Endodermal cell (in vitro differentiated cells): Measurements from ENCODE around the gene PDE6B. TPM values are rescaled to one million over a fixed set of nuclear protein-coding genes. Genes with fewer than 3 reads are reported as not detected.
A peak's percentile ranks its signal among the peaks of the same experiment; 100 is the strongest.

Experiments used
- DNase-seq: peaks from one replicate; pipeline ENCODE4 v3.0.0-alpha.2; 2017
- H3K27ac ChIP-seq: 2 replicates; pipeline ENCODE4 v1.5.1; 2013; ENCODE audit warnings: mild to moderate bottlenecking, low read depth, low read length, moderate library complexity
- H3K27me3 ChIP-seq: 2 replicates; pipeline ENCODE4 v1.6.1; 2013; ENCODE audit warnings: mild to moderate bottlenecking, low read length, moderate library complexity; ENCODE audit not compliant: insufficient read depth, control insufficient read depth, poor library complexity, severe bottlenecking
- H3K36me3 ChIP-seq: 2 replicates; pipeline ENCODE4 v1.7.0; 2013; ENCODE audit warnings: mild to moderate bottlenecking, low read length, moderate library complexity; ENCODE audit not compliant: control insufficient read depth, insufficient read depth
- H3K4me1 ChIP-seq: one replicate; pipeline ENCODE4 v1.7.0; 2013; ENCODE audit warnings: low read length; ENCODE audit not compliant: control insufficient read depth, insufficient read depth
- H3K4me3 ChIP-seq: 2 replicates; pipeline ENCODE4 v1.5.1; 2013; ENCODE audit warnings: mild to moderate bottlenecking, low read length, moderate library complexity
- H3K9ac ChIP-seq: 2 replicates; pipeline ENCODE4 v1.6.1; 2013; ENCODE audit warnings: mild to moderate bottlenecking, low read length, moderate library complexity; ENCODE audit not compliant: poor library complexity, severe bottlenecking; ENCODE audit errors: extremely low read depth
- H3K9me3 ChIP-seq: 2 replicates; pipeline ENCODE4 v1.6.1; 2013; ENCODE audit warnings: mild to moderate bottlenecking, low read length, moderate library complexity; ENCODE audit not compliant: control insufficient read depth
- H3K27ac Mint-ChIP-seq: 2 replicates; pipeline ENCODE4 v1.8.0; 2020; ENCODE audit warnings: mixed read lengths
- H3K27me3 Mint-ChIP-seq: 2 replicates; pipeline ENCODE4 v1.8.0; 2021; ENCODE audit warnings: mild to moderate bottlenecking, mixed read lengths; ENCODE audit not compliant: insufficient read depth
- H3K36me3 Mint-ChIP-seq: 2 replicates; pipeline ENCODE4 v1.8.0; 2020; ENCODE audit warnings: low read depth, mixed read lengths
- H3K4me1 Mint-ChIP-seq: 2 replicates; pipeline ENCODE4 v1.8.0; 2020; ENCODE audit warnings: mixed read lengths
- H3K4me3 Mint-ChIP-seq: 2 replicates; pipeline ENCODE4 v1.8.0; 2020; ENCODE audit warnings: mild to moderate bottlenecking, moderate library complexity, mixed read lengths
- H3K9me3 Mint-ChIP-seq: 2 replicates; pipeline ENCODE4 v1.8.0; 2020; ENCODE audit warnings: mild to moderate bottlenecking, mixed read lengths
- WGBS, 2 experiments: methylation state at CpG; one replicate each; pipeline versions ENCODE4 v1.1.5 to v1.1.7; 2013; ENCODE audit warnings: missing lambda C conversion rate in 2 of 2, mixed read lengths in 1 of 2; ENCODE audit not compliant: insufficient coverage in 1 of 2, insufficient read length in 1 of 2; 5-methylcytosine and 5-hydroxymethylcytosine counted together
- total RNA-seq, 2 donors: library from RNA; stranded (reverse); fragmentation: NEBNext Ultra II Directional in 1 of 2; extraction: Animal tissue kit (Norgen Biotek cat#: 25700) in 1 of 2; gene quantifications; 2 replicates in 1 of 2; 3 replicates in 1 of 2; pipeline ENCODE4 v1.2.1, GENCODE V29; 2021
- TF ChIP-seq, protein P1 (sequence below): fragments of 200-600 bp; sonication (generic); conservative IDR thresholded peaks from 2 replicates; pipeline ENCODE4 v1.5.0; 2021; ENCODE audit warnings: antibody characterized with exemption, mild to moderate bottlenecking

The PDE6B gene
- total RNA-seq, 2 donors from 2014 or later = 12.4 to 14.6 TPM

DNA sequence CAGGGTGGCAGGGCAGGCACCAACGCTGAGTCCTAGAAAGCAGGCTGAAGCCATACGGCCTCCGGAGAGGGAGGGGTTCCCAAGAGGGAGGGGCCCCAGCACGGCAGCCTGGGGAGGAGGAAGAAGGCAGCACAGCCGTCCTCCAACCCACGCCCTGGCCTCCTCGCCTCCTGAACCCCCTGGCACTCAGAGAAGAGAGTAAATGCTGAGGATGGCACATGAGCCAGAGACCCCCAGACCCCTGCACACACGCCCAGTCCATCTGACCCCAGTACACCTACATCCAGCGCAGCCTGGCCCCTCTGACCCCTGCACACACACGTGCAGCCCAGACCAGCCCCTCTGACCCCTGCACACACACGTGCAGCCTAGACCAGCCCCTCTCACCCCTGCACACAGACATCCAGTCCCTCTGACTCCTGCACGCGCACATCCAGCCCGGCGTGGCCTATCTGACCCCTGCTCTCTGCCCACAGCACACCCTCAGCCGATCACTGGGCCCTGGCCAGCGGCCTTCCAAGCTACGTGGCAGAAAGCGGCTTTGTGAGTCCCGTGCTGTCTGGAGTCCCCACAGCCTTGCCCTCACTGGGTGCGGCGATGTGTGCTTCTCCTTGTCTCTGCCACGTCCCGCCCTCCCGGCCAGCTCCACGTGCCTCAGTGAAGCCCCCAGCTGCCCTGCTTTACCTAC is 30.2 kb downstream of the PDE6B start:
- TF ChIP-seq, protein P1, sequence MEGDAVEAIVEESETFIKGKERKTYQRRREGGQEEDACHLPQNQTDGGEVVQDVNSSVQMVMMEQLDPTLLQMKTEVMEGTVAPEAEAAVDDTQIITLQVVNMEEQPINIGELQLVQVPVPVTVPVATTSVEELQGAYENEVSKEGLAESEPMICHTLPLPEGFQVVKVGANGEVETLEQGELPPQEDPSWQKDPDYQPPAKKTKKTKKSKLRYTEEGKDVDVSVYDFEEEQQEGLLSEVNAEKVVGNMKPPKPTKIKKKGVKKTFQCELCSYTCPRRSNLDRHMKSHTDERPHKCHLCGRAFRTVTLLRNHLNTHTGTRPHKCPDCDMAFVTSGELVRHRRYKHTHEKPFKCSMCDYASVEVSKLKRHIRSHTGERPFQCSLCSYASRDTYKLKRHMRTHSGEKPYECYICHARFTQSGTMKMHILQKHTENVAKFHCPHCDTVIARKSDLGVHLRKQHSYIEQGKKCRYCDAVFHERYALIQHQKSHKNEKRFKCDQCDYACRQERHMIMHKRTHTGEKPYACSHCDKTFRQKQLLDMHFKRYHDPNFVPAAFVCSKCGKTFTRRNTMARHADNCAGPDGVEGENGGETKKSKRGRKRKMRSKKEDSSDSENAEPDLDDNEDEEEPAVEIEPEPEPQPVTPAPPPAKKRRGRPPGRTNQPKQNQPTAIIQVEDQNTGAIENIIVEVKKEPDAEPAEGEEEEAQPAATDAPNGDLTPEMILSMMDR = no peak
- no peak overlapping the region for H3K9ac ChIP-seq
- WGBS, 2 experiments = 87% methylated on average over 17 to 26 of the region's 26 CpGs
- no peaks in the 10 kb centered on the region for H3K4me1 Mint-ChIP-seq
- H3K36me3 ChIP-seq = no peaks in the 10 kb centered on the region
- H3K4me3 Mint-ChIP-seq = no peak overlapping the region
- H3K4me3 ChIP-seq = no peak overlapping the region
- no peak overlapping the region for H3K27ac ChIP-seq
- peak; percentile 42 for DNase-seq
- no peaks in the 10 kb centered on the region for H3K27me3 ChIP-seq
- no peaks in the 10 kb centered on the region for H3K4me1 ChIP-seq
- no peaks in the 10 kb centered on the region for H3K9me3 Mint-ChIP-seq
- H3K36me3 Mint-ChIP-seq = peaks cover under 1% of the 10 kb centered on the region
- no peaks in the 10 kb centered on the region for H3K9me3 ChIP-seq
- no peak overlapping the region for H3K27ac Mint-ChIP-seq
- H3K27me3 Mint-ChIP-seq = no peaks in the 10 kb centered on the region

DNA sequence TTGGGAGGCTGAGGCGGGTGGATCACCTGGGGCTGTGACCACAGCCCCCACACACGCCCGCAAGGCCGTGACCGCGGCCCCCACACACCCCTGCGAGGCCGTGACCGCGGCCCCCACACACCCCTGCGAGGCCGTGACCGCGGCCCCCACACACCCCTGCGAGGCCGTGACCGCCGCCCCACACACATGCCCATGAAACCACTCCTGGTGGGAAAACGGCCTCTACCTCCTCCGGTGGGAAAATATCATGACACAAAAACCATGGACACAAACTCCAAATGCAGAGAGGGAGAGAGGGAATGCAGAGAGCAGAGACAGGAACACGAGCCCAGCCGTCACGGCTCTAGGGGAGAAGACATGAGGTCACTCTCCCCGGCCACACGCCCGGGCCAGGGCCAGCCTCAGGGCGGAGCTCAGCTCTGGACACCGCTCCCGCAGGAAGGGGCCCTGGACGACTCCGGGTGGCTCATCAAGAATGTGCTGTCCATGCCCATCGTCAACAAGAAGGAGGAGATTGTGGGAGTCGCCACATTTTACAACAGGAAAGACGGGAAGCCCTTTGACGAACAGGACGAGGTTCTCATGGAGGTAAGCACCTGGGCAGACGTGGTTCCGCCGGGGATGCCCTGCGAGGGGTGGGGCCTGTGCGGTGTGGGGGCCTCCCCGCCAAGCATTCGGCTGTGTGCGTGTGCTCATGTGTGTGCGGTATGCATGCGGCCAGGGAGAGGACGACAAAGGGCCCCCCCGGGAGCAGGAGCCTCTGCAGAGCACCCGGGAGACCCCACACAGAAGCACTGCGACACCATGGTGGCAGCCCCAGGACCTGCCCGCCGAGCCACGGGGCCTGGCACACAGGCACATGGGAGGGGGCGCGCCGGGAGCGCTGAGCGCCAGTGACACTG is 31.3 kb downstream of the PDE6B start:
- Mint-ChIP-seq H3K4me3 (no peak overlapping the region), H3K36me3 (peaks cover 7% of the 10 kb centered on the region), H3K9me3 (no peaks in the 10 kb centered on the region), H3K27ac (no peak overlapping the region), H3K4me1 (no peaks in the 10 kb centered on the region), H3K27me3 (no peaks in the 10 kb centered on the region)
- Histone ChIP-seq H3K9me3 (no peaks in the 10 kb centered on the region), H3K36me3 (no peaks in the 10 kb centered on the region), H3K27me3 (no peaks in the 10 kb centered on the region), H3K9ac (no peak overlapping the region), H3K4me3 (no peak overlapping the region), H3K4me1 (no peaks in the 10 kb centered on the region), H3K27ac (no peak overlapping the region)
- WGBS, 2 experiments = 93 to 94% methylated on average over 34 to 58 of the region's 58 CpGs
- TF ChIP-seq, protein P1 = no peak
- DNase-seq = peak; percentile 44

DNA sequence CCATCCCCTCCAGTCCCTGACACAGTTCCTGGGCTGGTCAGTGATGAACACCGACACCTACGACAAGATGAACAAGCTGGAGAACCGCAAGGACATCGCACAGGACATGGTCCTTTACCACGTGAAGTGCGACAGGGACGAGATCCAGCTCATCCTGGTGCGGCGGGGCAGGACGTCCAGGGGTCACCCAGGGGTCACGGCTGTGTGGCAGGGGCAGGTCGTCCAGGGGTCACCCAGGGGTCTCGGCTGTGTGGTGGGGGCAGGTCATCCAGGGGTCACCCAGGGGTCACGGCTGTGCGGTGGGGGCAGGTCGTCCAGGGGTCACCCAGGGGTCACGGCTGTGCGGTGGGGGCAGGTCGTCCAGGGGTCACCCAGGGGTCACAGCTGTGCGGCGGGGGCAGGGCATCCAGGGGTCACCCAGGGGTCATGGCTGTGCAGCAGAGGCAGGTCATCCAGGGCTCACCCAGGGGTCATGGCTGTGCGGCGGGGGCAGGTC is 32.0 kb downstream of the PDE6B start:
- Mint-ChIP-seq H3K9me3 (no peaks in the 10 kb centered on the region), H3K27ac (no peak overlapping the region), H3K36me3 (peaks cover 7% of the 10 kb centered on the region), H3K4me3 (no peak overlapping the region), H3K27me3 (no peaks in the 10 kb centered on the region), H3K4me1 (no peaks in the 10 kb centered on the region)
- TF ChIP-seq, protein P1 = no peak
- H3K4me1 ChIP-seq = no peaks in the 10 kb centered on the region
- H3K27ac ChIP-seq = no peak overlapping the region
- H3K9ac ChIP-seq = no peak overlapping the region
- H3K9me3 ChIP-seq = no peaks in the 10 kb centered on the region
- no peak for DNase-seq
- WGBS, 2 experiments = 93 to 99% methylated on average over 15 to 23 of the region's 23 CpGs
- H3K36me3 ChIP-seq = no peaks in the 10 kb centered on the region
- no peak overlapping the region for H3K4me3 ChIP-seq
- H3K27me3 ChIP-seq = no peaks in the 10 kb centered on the region
